GM12878 (cell line): ENCODE data around the gene ACTL10. TPM values are rescaled to one million over a fixed set of nuclear protein-coding genes. Genes with fewer than 3 reads are reported as not detected.

Experiments
- ATAC-seq: fragments of 200-7000 bp; cut with Tn5 transposase; 3 replicates; pipeline ENCODE4 v1.9.1; 2020; ENCODE audit warnings: mild to moderate bottlenecking, moderate library complexity
- BruUV-seq: library from RNA; stranded (reverse); fragments of 400-500 nt; replicated peaks from 2 replicates; lab custom pipeline; 2021; lab: Mats Ljungman, UMichigan
- CTCF ChIA-PET: fragments of 300-600 bp; sonication (Branson Sonifier 250); formaldehyde crosslinking; extraction: SDS; loops from one replicate; lab custom pipeline; 2021; ENCODE audit warnings: inconsistent platforms; lab: Yijun Ruan, JAX
- POLR2A ChIA-PET: fragments of 350-600 bp; formaldehyde crosslinking; extraction: SDS; loops from one replicate; lab custom pipeline; 2021; ENCODE audit warnings: inconsistent platforms; lab: Charles Lee
- RAD21 ChIA-PET: fragments of 300-600 bp; sonication (Branson Sonifier 250); formaldehyde crosslinking; loops from one replicate; lab custom pipeline; 2023; ENCODE audit warnings: antibody characterized with exemption; ENCODE audit not compliant: unreplicated experiment; lab: Charles Lee
- SMC1A ChIA-PET: fragments of 300-600 bp; sonication (Branson Sonifier 250); formaldehyde crosslinking; loops from one replicate; lab custom pipeline; 2023; ENCODE audit not compliant: unreplicated experiment, uncharacterized antibody; lab: Charles Lee
- DNase-seq: peaks from one replicate; pipeline ENCODE4 v3.0.0-alpha.2; 2011; ENCODE audit warnings: low read depth, low spot score
- FAIRE-seq: peaks from 3 replicates; lab custom pipeline; 2011; peaks lifted over from hg19 to GRCh38; lab: Jason Lieb, UNC
- H2AFZ ChIP-seq: 2 replicates; pipeline ENCODE4 v1.6.0; 2011; ENCODE audit warnings: low read depth, low read length, control low read depth; ENCODE audit not compliant: control insufficient read depth
- H3K27ac ChIP-seq: 2 replicates; pipeline ENCODE4 v1.5.1; 2011; ENCODE audit warnings: control low read depth; ENCODE audit not compliant: control insufficient read depth, insufficient read depth
- H3K27me3 ChIP-seq, 2 experiments: replicated peaks in 1 of 2; 2 replicates each; pipeline versions ENCODE4 v1.6.0 to v1.6.1; 2011; ENCODE audit warnings: low read length in 1 of 2; ENCODE audit not compliant: control insufficient read depth in 2 of 2, insufficient read depth in 2 of 2
- H3K36me3 ChIP-seq, 2 experiments: 2 replicates each; pipeline ENCODE4 v1.5.1; 2011; ENCODE audit warnings: low read length in 1 of 2; ENCODE audit not compliant: control insufficient read depth in 2 of 2, insufficient read depth in 2 of 2
- H3K4me1 ChIP-seq: 2 replicates; pipeline ENCODE4 v1.6.1; 2011; ENCODE audit warnings: mild to moderate bottlenecking, low read length, moderate library complexity, mixed read lengths; ENCODE audit not compliant: control insufficient read depth, insufficient read depth
- H3K4me2 ChIP-seq: 2 replicates; pipeline ENCODE4 v1.6.0; 2011; ENCODE audit warnings: control low read depth; ENCODE audit not compliant: control insufficient read depth, insufficient read depth
- H3K4me3 ChIP-seq: fragments of 200-600 bp; sonication (generic); 2 replicates; pipeline ENCODE4 v1.5.1; 2016
- H3K79me2 ChIP-seq: 2 replicates; pipeline ENCODE4 v1.6.0; 2011; ENCODE audit warnings: low read length; ENCODE audit not compliant: control insufficient read depth, insufficient read depth
- H3K9ac ChIP-seq: 2 replicates; pipeline ENCODE4 v1.8.0; 2011; ENCODE audit warnings: low read length, control low read depth, mixed read lengths; ENCODE audit not compliant: control insufficient read depth, insufficient read depth
- H3K9me3 ChIP-seq: replicated peaks from 3 replicates; pipeline ENCODE4 v1.5.1; 2011; ENCODE audit warnings: mild to moderate bottlenecking, low read length; ENCODE audit not compliant: control insufficient read depth, insufficient read depth
- H4K20me1 ChIP-seq: 2 replicates; pipeline ENCODE4 v1.6.0; 2011; ENCODE audit not compliant: control insufficient read depth, insufficient read depth
- EZH2 ChIP-seq: IDR thresholded peaks from 2 replicates; pipeline ENCODE4 v1.6.1; 2012; ENCODE audit warnings: low read depth, mild to moderate bottlenecking, control low read depth, inconsistent platforms, low read length, borderline replicate concordance; ENCODE audit not compliant: control insufficient read depth
- FOS ChIP-seq: IDR thresholded peaks from 3 replicates; pipeline ENCODE4 v1.6.1; 2011; ENCODE audit warnings: borderline replicate concordance; ENCODE audit not compliant: insufficient read length; ENCODE audit errors: extremely low read depth
- JUNB ChIP-seq: IDR thresholded peaks from 2 replicates; pipeline ENCODE4 v1.6.1; 2016; ENCODE audit warnings: antibody characterized with exemption, mild to moderate bottlenecking
- RUNX3 ChIP-seq: IDR thresholded peaks from 2 replicates; pipeline ENCODE4 v1.6.1; 2012; ENCODE audit warnings: low read length, inconsistent platforms
- SREBF2 ChIP-seq: IDR thresholded peaks from 2 replicates; pipeline ENCODE4 v1.6.1; 2012; ENCODE audit warnings: mild to moderate bottlenecking, low read length
- WGBS: methylation state at CpG from one replicate; pipeline ENCODE4 v1.1.6; 2016; ENCODE audit warnings: low lambda C conversion rate; ENCODE audit not compliant: insufficient replicate concordance, insufficient coverage; ENCODE audit errors: missing lambda C conversion rate; 5-methylcytosine and 5-hydroxymethylcytosine counted together
- in situ Hi-C: fragments of 300-500 bp; cut with MboI; formaldehyde crosslinking; loops from 9 replicates; pipeline ENCODE4 v1.14.3; 2018; ENCODE audit warnings: mixed read lengths
- intact Hi-C: fragments of 100-400 bp; cut with micrococcal nuclease; formaldehyde crosslinking; loops from one replicate; pipeline ENCODE4 v1.14.2; 2022; ENCODE audit not compliant: unreplicated experiment
- polyA plus RNA-seq, 11 experiments: library from polyadenylated mRNA; depleted of rRNA in 4 of 11; unstranded in 6 of 11; stranded (reverse) in 5 of 11; fragments of >200 nt; fragmentation: Nextera tagmentation in 4 of 11; fragmentation: Illumina TruSeq in 1 of 11; extraction: Ambion mirVana in 4 of 11; extraction: Trizol in 1 of 11; gene quantifications; 1 replicate in 1 of 11; 2 replicates in 10 of 11; pipeline versions ENCODE4 v1.2.1 to v1.2.3, GENCODE V29; 2011 to 2016; ENCODE audit warnings: inconsistent platforms in 2 of 11, missing spikeins in 2 of 11, low read depth in 1 of 11
- total RNA-seq, 4 experiments: library from RNA; depleted of rRNA in 3 of 4; stranded (reverse); fragments of >200 nt in 3 of 4; fragmentation: Illumina TruSeq in 1 of 4; extraction: Trizol in 1 of 4; gene quantifications; 2 replicates each; pipeline versions ENCODE4 v1.2.1 to v1.2.3, GENCODE V29; 2013 to 2021
- TF ChIP-seq, protein P1 (sequence below): fragments of 450-650 bp; IDR thresholded peaks from 2 replicates; pipeline ENCODE4 v1.6.1; 2017; ENCODE audit warnings: low read depth, mild to moderate bottlenecking, moderate library complexity
- TF ChIP-seq, protein P2 (sequence below): fragments of 150-350 bp; IDR thresholded peaks from 2 replicates; pipeline ENCODE4 v1.6.1; 2014; ENCODE audit warnings: mild to moderate bottlenecking, low read depth, low read length
- TF ChIP-seq, protein P3 (sequence below): fragments of 450-650 bp; IDR thresholded peaks from 2 replicates; pipeline ENCODE4 v1.6.1; 2016; ENCODE audit warnings: mild to moderate bottlenecking, moderate library complexity, borderline replicate concordance

ACTL10 gene
- total and polyA plus RNA-seq, 10 of the 15 experiments (the other 5 are each of a cell fraction or from before 2014, with no cell fraction given) = 0.12 to 5.0 (median 0.89) TPM

DNA sequence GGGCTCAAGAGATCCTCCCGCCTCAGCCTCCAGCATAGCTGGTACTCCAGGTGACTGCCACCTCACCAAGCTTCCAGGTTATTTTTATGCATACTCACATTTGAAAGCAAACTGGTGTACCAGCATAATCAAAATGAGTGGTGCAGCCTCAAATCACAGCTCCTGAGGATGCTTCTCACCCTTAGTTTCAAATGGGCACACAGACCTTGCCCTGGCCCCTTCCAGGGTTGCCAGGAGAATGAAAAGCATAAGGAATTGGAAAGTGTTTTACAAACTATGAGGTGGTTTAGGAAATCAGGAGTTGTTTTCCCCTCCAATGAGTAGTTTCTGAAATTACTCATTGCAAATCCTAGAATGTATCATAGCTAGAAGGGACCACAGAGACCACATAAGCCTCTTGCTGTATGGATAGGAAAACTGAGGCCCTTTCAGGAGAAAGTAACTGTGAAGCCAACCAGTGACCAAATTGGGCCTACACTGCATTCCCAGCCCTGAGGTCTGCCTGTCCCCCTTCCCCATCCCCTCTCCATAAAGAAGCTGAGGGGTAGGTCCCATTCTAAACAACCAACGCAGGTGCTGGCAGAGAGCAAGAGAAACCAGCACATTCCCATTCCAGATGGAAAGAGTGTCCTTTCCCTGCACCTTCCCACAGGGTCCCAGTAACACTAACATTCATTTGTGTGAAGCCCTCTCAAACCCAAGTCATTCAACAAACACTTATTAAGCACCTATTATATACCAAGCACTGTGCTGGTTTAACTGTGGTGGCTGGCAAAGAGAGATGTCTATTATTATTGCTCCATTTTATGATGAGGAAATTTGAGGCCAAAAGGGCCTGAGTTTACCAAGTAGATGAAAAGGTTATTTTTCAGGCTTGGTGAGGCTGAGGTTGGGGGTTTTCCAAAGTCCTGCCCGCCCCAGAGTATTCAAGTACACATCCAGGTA is 21.5 kb downstream of the ACTL10 start:
- Histone ChIP-seq H4K20me1 (no peaks in the 10 kb centered on the region), H3K79me2 (peaks cover 23% of the 10 kb centered on the region), H3K27me3 (no peaks in the 10 kb centered on the region), H3K9me3 (no peaks in the 10 kb centered on the region), H3K4me1 (peaks cover 24% of the 10 kb centered on the region), H3K9ac (no peak overlapping the region), H2AFZ (no peak overlapping the region), H3K36me3 (no peaks in the 10 kb centered on the region), H3K4me2 (no peak overlapping the region), H3K27ac (no peak overlapping the region), H3K4me3 (no peak overlapping the region)
- no TSS peak for BruUV-seq
- CTCF ChIA-PET = no interaction called here
- DNase-seq = no peak
- 91% methylated on average over 3 of the region's 3 CpGs for WGBS
- RAD21 ChIA-PET = interaction anchor here (0.9 to 1.9 kb wide), 3 partner anchors 20 to 91 kb away, joined by 3 to 5 read pairs (median 4); partner anchors contain the start of gene PXMP4
- POLR2A ChIA-PET = no interaction called here
- ATAC-seq = no peak
- TF ChIP-seq JUNB (0 out of 2 replicates have a peak, but pooled peaks have one; percentile 13), SREBF2 (no peak), RUNX3 (peak; percentile 60), FOS (no peak), EZH2 (no peak)
- TF ChIP-seq, protein P1, sequence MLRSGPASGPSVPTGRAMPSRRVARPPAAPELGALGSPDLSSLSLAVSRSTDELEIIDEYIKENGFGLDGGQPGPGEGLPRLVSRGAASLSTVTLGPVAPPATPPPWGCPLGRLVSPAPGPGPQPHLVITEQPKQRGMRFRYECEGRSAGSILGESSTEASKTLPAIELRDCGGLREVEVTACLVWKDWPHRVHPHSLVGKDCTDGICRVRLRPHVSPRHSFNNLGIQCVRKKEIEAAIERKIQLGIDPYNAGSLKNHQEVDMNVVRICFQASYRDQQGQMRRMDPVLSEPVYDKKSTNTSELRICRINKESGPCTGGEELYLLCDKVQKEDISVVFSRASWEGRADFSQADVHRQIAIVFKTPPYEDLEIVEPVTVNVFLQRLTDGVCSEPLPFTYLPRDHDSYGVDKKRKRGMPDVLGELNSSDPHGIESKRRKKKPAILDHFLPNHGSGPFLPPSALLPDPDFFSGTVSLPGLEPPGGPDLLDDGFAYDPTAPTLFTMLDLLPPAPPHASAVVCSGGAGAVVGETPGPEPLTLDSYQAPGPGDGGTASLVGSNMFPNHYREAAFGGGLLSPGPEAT = no peak
- TF ChIP-seq, protein P2, sequence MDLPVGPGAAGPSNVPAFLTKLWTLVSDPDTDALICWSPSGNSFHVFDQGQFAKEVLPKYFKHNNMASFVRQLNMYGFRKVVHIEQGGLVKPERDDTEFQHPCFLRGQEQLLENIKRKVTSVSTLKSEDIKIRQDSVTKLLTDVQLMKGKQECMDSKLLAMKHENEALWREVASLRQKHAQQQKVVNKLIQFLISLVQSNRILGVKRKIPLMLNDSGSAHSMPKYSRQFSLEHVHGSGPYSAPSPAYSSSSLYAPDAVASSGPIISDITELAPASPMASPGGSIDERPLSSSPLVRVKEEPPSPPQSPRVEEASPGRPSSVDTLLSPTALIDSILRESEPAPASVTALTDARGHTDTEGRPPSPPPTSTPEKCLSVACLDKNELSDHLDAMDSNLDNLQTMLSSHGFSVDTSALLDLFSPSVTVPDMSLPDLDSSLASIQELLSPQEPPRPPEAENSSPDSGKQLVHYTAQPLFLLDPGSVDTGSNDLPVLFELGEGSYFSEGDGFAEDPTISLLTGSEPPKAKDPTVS = no peak
- TF ChIP-seq, protein P3, sequence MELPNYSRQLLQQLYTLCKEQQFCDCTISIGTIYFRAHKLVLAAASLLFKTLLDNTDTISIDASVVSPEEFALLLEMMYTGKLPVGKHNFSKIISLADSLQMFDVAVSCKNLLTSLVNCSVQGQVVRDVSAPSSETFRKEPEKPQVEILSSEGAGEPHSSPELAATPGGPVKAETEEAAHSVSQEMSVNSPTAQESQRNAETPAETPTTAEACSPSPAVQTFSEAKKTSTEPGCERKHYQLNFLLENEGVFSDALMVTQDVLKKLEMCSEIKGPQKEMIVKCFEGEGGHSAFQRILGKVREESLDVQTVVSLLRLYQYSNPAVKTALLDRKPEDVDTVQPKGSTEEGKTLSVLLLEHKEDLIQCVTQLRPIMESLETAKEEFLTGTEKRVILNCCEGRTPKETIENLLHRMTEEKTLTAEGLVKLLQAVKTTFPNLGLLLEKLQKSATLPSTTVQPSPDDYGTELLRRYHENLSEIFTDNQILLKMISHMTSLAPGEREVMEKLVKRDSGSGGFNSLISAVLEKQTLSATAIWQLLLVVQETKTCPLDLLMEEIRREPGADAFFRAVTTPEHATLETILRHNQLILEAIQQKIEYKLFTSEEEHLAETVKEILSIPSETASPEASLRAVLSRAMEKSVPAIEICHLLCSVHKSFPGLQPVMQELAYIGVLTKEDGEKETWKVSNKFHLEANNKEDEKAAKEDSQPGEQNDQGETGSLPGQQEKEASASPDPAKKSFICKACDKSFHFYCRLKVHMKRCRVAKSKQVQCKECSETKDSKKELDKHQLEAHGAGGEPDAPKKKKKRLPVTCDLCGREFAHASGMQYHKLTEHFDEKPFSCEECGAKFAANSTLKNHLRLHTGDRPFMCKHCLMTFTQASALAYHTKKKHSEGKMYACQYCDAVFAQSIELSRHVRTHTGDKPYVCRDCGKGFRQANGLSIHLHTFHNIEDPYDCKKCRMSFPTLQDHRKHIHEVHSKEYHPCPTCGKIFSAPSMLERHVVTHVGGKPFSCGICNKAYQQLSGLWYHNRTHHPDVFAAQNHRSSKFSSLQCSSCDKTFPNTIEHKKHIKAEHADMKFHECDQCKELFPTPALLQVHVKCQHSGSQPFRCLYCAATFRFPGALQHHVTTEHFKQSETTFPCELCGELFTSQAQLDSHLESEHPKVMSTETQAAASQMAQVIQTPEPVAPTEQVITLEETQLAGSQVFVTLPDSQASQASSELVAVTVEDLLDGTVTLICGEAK = no peak
- SMC1A ChIA-PET = interaction anchor here (1.2 to 1.5 kb wide), 2 partner anchors 13 to 82 kb away, joined by 3 to 5 read pairs; no protein-coding TSS in a partner anchor
- in situ Hi-C loops (no loop called here), intact Hi-C loops (loop anchor here (5.0 to 10.0 kb wide), 2 partner anchors 89 to 307 kb away; partner anchors contain the start of gene RALY)
- FAIRE-seq = no peak
